GM13977 (cell line): ENCODE data around the gene LRRC61.
A peak's percentile ranks its signal among the peaks of the same experiment; 100 is the strongest.

Experiments
- DNase-seq: peaks from one replicate; pipeline ENCODE4 v3.0.0; 2012; ENCODE audit warnings: low spot score
- in situ Hi-C: fragments of 300-500 bp; cut with MboI; formaldehyde crosslinking; loops from one replicate; pipeline ENCODE4 v1.12.0; 2022; ENCODE audit warnings: low sequenced_read_pairs, low pct_unique_long_range_greater_than_20kb, mixed read lengths, inconsistent platforms; ENCODE audit not compliant: unreplicated experiment
- TF ChIP-seq, protein P1 (sequence below): IDR thresholded peaks from 2 replicates; pipeline ENCODE4 v1.5.1; 2012; ENCODE audit warnings: mild to moderate bottlenecking, control low read depth; ENCODE audit not compliant: insufficient read depth; ENCODE audit errors: extremely low read depth, missing control alignments

The LRRC61 gene

DNA sequence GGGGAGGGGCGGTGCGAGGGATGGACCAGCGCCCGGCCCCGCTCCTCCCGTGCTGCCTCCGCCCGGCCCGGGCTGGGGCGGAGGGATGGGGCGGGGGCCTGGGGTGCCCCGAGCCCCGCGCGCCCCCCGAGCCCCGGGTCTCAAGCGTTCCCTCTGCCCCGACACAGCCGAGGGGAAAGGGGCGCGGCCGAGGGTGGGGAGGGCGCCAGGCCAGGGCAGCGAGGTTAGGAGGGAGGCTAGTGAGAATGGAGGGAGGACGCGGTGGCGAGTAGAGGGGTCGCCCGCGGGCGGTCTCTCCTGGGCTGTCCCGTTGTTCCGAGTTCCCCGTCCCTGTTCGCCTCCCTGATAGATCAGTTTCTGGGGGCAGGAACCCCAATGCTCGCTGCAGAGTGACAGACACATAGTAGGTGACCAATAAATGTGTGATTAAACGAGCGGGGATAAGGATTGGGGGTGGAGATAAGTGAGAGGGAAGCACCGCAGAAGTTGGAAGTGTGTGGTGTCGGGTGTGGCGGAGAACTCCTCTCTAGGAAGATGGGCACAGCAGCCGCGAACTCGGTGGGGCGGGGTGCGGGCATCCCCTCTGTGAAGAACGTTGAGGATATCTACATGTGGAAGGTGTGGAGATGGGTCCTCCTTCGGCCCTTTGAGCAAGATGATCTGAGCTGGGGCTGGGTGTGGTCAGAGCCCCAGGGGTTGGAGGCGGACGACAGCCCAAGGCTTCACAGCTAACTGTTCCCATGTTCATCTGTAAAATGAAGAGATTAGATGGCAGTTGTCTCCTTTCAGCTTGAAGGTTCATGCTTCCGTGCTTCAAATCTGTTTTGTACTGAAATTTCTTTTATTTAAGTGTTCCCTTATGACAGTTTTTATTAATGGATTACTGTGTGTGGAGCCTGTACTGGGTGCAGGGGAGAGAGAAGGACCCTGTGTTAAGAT is 56.6 kb downstream of the LRRC61 start:
- in situ Hi-C loops, result no loop called here
- peak; percentile 67 for DNase-seq
- TF ChIP-seq, protein P1, sequence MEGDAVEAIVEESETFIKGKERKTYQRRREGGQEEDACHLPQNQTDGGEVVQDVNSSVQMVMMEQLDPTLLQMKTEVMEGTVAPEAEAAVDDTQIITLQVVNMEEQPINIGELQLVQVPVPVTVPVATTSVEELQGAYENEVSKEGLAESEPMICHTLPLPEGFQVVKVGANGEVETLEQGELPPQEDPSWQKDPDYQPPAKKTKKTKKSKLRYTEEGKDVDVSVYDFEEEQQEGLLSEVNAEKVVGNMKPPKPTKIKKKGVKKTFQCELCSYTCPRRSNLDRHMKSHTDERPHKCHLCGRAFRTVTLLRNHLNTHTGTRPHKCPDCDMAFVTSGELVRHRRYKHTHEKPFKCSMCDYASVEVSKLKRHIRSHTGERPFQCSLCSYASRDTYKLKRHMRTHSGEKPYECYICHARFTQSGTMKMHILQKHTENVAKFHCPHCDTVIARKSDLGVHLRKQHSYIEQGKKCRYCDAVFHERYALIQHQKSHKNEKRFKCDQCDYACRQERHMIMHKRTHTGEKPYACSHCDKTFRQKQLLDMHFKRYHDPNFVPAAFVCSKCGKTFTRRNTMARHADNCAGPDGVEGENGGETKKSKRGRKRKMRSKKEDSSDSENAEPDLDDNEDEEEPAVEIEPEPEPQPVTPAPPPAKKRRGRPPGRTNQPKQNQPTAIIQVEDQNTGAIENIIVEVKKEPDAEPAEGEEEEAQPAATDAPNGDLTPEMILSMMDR, result no peak

DNA sequence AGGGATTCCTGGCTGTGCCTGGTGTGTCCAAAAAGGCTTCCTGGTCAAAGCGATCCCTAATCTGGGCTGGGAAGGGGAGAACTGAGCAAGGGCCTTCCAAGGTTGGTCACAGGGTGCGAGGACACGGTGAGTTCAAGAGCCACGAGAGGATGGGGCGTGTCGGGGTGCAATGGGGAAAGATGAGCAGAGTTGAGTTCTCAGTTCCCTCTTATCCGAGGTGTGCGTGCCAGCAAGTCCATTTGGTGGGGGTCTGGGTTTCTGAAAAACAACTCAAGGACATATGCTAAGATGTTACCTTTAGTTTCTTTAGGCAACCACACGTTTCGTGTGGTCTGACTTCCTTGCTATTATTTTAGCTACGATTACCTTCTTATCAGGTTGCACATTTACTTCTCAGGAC is 57.3 kb downstream of the LRRC61 start:
- TF ChIP-seq, protein P1, result no peak
- in situ Hi-C loops, result no loop called here
- DNase-seq, result peak; percentile 74

DNA sequence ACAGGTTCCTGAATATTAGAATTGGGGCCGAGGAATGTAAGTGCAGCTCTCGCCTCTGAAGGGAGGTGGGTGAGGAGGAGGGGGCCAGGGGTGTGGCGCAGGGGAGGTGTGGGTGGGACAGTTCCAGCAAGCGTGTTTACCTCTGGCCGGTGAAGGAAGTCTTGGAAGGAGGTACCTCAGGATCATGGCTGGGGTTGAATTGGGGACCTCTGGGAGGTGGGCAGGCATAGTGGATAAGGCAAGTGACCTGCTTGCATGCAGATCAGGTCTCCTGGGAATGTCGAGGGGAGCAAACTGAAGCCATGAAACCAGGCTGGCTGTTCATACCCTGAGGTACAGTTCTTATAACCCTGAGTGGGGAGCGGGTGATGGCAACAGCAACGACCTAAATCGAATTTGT is 57.9 kb downstream of the LRRC61 start:
- TF ChIP-seq, protein P1, result no peak
- in situ Hi-C loops, result no loop called here
- no peak for DNase-seq

DNA sequence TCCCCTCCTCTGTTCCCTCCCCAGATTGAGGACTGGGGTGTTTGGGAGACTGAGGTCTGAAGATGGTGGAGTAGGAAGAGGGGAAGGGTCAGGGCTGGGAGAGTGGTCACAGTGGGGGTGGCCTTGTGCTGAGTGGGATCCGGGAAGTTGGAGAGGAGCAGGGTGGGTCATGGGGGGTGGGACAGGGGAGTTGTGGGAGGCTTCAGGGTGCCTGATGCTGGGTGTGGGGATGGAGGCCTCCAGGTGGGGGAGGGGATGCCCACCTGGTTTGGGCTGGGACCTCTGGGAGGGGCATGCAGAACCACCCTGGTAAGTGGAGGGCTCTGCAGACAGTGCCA is 58.6 kb downstream of the LRRC61 start:
- in situ Hi-C loops, result no loop called here
- TF ChIP-seq, protein P1, result no peak
- no peak for DNase-seq

DNA sequence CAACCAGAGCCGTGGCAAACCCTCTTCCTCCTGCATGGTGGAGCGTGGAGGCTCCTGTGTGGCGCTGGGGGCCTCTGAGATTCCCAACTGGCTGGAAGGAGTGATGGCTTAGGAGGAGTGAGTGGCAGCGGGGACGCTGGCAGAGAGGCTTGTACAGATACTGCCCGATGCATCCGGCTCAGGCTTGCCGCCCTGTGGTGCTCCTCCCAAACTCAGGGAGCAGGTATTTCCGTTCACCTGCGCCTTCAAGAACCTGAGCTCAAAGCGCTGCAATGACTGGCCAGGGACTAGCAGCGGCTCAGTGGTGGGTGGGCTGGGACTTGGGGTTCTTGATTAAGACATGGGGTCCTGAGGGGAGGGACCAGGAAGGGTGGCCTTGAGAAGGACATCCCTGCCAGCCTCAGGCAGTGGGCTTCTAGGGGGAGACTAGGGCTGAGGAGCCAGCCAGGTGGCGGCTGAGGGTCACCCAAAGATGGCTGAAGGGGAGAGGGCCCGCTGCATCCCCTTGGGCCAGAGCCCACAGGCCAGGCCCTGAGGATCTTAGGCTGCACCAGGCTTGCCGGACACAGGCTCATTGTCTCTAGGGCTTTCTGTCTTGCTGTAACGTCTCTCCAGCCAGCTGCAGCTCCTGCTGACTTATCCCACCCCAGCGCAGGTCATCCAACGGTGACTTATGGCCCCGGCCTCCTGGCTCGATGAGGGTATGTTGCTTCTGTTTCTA is 59.1 kb downstream of the LRRC61 start:
- in situ Hi-C loops, result no loop called here
- no peak for DNase-seq
- TF ChIP-seq, protein P1, result no peak

DNA sequence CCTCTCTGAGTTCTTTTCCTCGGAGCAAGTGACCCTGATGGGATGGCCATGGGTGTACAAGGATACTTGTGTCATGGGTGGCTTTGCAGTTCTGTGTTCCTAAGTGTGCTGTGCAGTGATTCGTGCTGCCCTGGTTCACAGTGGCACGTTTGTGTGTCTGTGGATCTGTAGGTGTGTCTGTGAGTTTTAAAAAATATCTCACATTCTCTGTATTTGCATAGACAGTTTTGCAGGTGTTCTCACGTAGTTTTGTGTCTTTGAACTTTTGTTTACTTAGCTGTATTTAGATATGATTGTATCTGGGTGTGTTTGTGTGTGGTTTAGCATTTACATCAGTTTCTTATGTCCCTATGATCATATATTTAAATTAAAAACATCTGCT is 59.7 kb downstream of the LRRC61 start:
- DNase-seq, result no peak
- TF ChIP-seq, protein P1, result no peak
- in situ Hi-C loops, result no loop called here
